Jurkat, Clone E6-1 (cell line): ENCODE measurements around the gene CISD1.

Experiments
- DNase-seq: peaks from one replicate; pipeline ENCODE4 v3.0.0-alpha.2; 2011; ENCODE audit warnings: low read depth, low spot score
- H3K4me3 ChIP-seq: 2 replicates; pipeline ENCODE4 v1.5.1; 2011; ENCODE audit warnings: mild to moderate bottlenecking, low read length, control low read depth, moderate library complexity

The CISD1 gene

GRCh38 chr10:58300676-58301075 is 31.7 kb downstream of the CISD1 start:
- DNase-seq: no peak
- no peak overlapping the region for H3K4me3 ChIP-seq

GRCh38 chr10:58302254-58302653 is 33.3 kb downstream of the CISD1 start:
- DNase-seq: no peak
- no peak overlapping the region for H3K4me3 ChIP-seq

GRCh38 chr10:58304099-58304633 is 35.2 kb downstream of the CISD1 start:
- no peak overlapping the region for H3K4me3 ChIP-seq
- no peak for DNase-seq

GRCh38 chr10:58305821-58306220 is 36.9 kb downstream of the CISD1 start:
- no peak for DNase-seq
- H3K4me3 ChIP-seq: no peak overlapping the region

GRCh38 chr10:58307676-58308075 is 38.7 kb downstream of the CISD1 start:
- no peak overlapping the region for H3K4me3 ChIP-seq
- no peak for DNase-seq

- DNase-seq: no peak
- H3K4me3 ChIP-seq: no peak overlapping the region
These were observed 42.1 kb downstream of the CISD1 start for GRCh38 chr10:58311026-58311425.

GRCh38 chr10:58316874-58317273 is 47.9 kb downstream of the CISD1 start:
- no peak overlapping the region for H3K4me3 ChIP-seq
- DNase-seq: no peak

- no peak overlapping the region for H3K4me3 ChIP-seq
- DNase-seq: no peak
These were observed 49.4 kb downstream of the CISD1 start for GRCh38 chr10:58318346-58318745.

GRCh38 chr10:58319599-58319998 is 50.6 kb downstream of the CISD1 start:
- no peak overlapping the region for H3K4me3 ChIP-seq
- DNase-seq: no peak

GRCh38 chr10:58320351-58321049 is 51.5 kb downstream of the CISD1 start:
- H3K4me3 ChIP-seq: no peak overlapping the region
- no peak for DNase-seq

- no peak for DNase-seq
- H3K4me3 ChIP-seq: no peak overlapping the region
These were observed 53.3 kb downstream of the CISD1 start for GRCh38 chr10:58322072-58322834.

- H3K4me3 ChIP-seq: no peak overlapping the region
- DNase-seq: no peak
These were observed 53.9 kb downstream of the CISD1 start for GRCh38 chr10:58322835-58323209.

- no peak for DNase-seq
- no peak overlapping the region for H3K4me3 ChIP-seq
These were observed 58.0 kb downstream of the CISD1 start for GRCh38 chr10:58326967-58327381.

GRCh38 chr10:58328233-58328632 is 59.3 kb downstream of the CISD1 start:
- DNase-seq: no peak
- H3K4me3 ChIP-seq: no peak overlapping the region

GRCh38 chr10:58330431-58330830 is 61.5 kb downstream of the CISD1 start:
- DNase-seq: no peak
- no peak overlapping the region for H3K4me3 ChIP-seq

GRCh38 chr10:58331646-58332045 is 62.7 kb downstream of the CISD1 start:
- H3K4me3 ChIP-seq: no peak overlapping the region
- no peak for DNase-seq

- H3K4me3 ChIP-seq: peak within 1 kb of the TSS; percentile 71
- peak; percentile 47 for DNase-seq
These were observed 65.9 kb downstream of the CISD1 start, which contains the start of gene UBE2D1 for GRCh38 chr10:58334817-58335305. TSS of gene UBE2D1 (plus strand) at chr10:58335006. CDS start at chr10:58335202, 196 bp downstream.

- no peak for DNase-seq
- peak overlapping the region; percentile 71 for H3K4me3 ChIP-seq
These were observed 66.5 kb downstream of the CISD1 start for GRCh38 chr10:58335306-58336005.

- no peak for DNase-seq
- no peak overlapping the region for H3K4me3 ChIP-seq
These were observed 67.3 kb downstream of the CISD1 start for GRCh38 chr10:58336242-58336641.
